K562 (cell line): ENCODE data around the gene SLC44A1. TPM values are rescaled to one million over a fixed set of nuclear protein-coding genes. Genes with fewer than 3 reads are reported as not detected.

Source experiments
- ATAC-seq: fragments of 200-7000 bp; cut with Tn5 transposase; 3 replicates; pipeline ENCODE4 v1.9.1; 2020; ENCODE audit warnings: moderate library complexity
- BruUV-seq: library from RNA; stranded (reverse); fragments of 400-500 nt; replicated peaks from 2 replicates; lab custom pipeline; 2021; lab: Mats Ljungman, UMichigan
- CTCF ChIA-PET: fragments of 300-600 bp; formaldehyde crosslinking; extraction: SDS; loops from one replicate; lab custom pipeline; 2021; ENCODE audit warnings: low intra/inter-chr PET ratio; lab: Yijun Ruan, JAX
- POLR2A ChIA-PET: fragments of 300-600, 350-650 bp; sonication (Branson Sonifier 250); formaldehyde crosslinking; extraction: SDS; loops from one replicate; lab custom pipeline; 2021; ENCODE audit warnings: antibody characterized with exemption, inconsistent platforms; lab: Yijun Ruan, JAX
- DNase-seq, 4 experiments: peaks; one replicate each; pipeline versions ENCODE4 v3.0.0 to v3.0.0-alpha.2; 2011 to 2018; ENCODE audit warnings: low spot score in 3 of 4, mixed read lengths in 3 of 4; ENCODE audit errors: extremely low read depth in 1 of 4
- FAIRE-seq: peaks from 2 replicates; lab custom pipeline; 2011; peaks lifted over from hg19 to GRCh38; lab: Jason Lieb, UNC
- H2AFZ ChIP-seq: 2 replicates; pipeline ENCODE4 v1.6.0; 2011; ENCODE audit warnings: low read depth, low read length, control low read depth, inconsistent platforms
- H3K27ac ChIP-seq: fragments of 200-600 bp; 3 replicates; pipeline ENCODE4 v1.8.0; 2011; ENCODE audit warnings: low read depth, mild to moderate bottlenecking, control low read depth, inconsistent platforms, low read length, moderate library complexity, mixed read lengths; ENCODE audit errors: extremely low read depth
- H3K27me3 ChIP-seq, 2 experiments: fragments of 300-600 bp in 1 of 2; 2 replicates in 1 of 2; 3 replicates in 1 of 2; pipeline versions ENCODE4 v1.6.0 to v1.8.0; 2011; ENCODE audit warnings: inconsistent platforms in 2 of 2, low read length in 2 of 2, mild to moderate bottlenecking in 1 of 2, mixed read lengths in 1 of 2, moderate library complexity in 1 of 2; ENCODE audit not compliant: control insufficient read depth in 2 of 2, insufficient read depth in 2 of 2
- H3K36me3 ChIP-seq: fragments of 300-600 bp; 3 replicates; pipeline ENCODE4 v1.8.0; 2011; ENCODE audit warnings: mild to moderate bottlenecking, low read length, inconsistent platforms; ENCODE audit not compliant: control insufficient read depth, insufficient read depth
- H3K4me1 ChIP-seq, 2 experiments: fragments of 200-600 bp in 1 of 2; replicated peaks in 1 of 2; 2 replicates in 1 of 2; 3 replicates in 1 of 2; pipeline versions ENCODE4 v1.5.1 to v1.8.0; 2011; ENCODE audit warnings: inconsistent platforms in 2 of 2, low read length in 2 of 2, mild to moderate bottlenecking in 1 of 2, mixed read lengths in 1 of 2, moderate library complexity in 1 of 2; ENCODE audit not compliant: control insufficient read depth in 2 of 2, insufficient read depth in 2 of 2
- H3K4me2 ChIP-seq: 2 replicates; pipeline ENCODE4 v1.6.1; 2011; ENCODE audit warnings: low read length, control low read depth, inconsistent platforms, mixed read lengths; ENCODE audit not compliant: insufficient read depth
- H3K4me3 ChIP-seq: fragments of 200-600 bp; sonication (generic), shearing (Covaris generic); 2 replicates; pipeline ENCODE4 v1.5.1; 2016; ENCODE audit warnings: control low read depth, inconsistent platforms
- H3K79me2 ChIP-seq: fragments of 200-600 bp; 3 replicates; pipeline ENCODE4 v1.8.0; 2011; ENCODE audit warnings: low read length, inconsistent platforms; ENCODE audit not compliant: control insufficient read depth, insufficient read depth
- H3K9ac ChIP-seq, 2 experiments: 2 replicates each; pipeline versions ENCODE4 v1.6.0 to v1.6.1; 2011; ENCODE audit warnings: low read depth in 2 of 2, low read length in 2 of 2, control low read depth in 1 of 2, inconsistent platforms in 1 of 2, mild to moderate bottlenecking in 1 of 2, mixed read lengths in 1 of 2; ENCODE audit not compliant: insufficient read depth in 1 of 2
- H3K9me1 ChIP-seq: one replicate; pipeline ENCODE4 v1.6.0; 2011; ENCODE audit warnings: inconsistent platforms, mild to moderate bottlenecking, low read length, moderate library complexity; ENCODE audit not compliant: control insufficient read depth, insufficient read depth
- H3K9me3 ChIP-seq: replicated peaks from 2 replicates; pipeline ENCODE4 v1.5.1; 2011; ENCODE audit warnings: low read depth, low read length, inconsistent platforms; ENCODE audit not compliant: control insufficient read depth, insufficient read depth
- H4K20me1 ChIP-seq: replicated peaks from 2 replicates; pipeline ENCODE4 v1.6.1; 2011; ENCODE audit warnings: low read length, inconsistent platforms, mixed read lengths; ENCODE audit not compliant: control insufficient read depth, insufficient read depth
- GABPA ChIP-seq: fragments of 200-800 bp; sonication (Bioruptor generic); conservative IDR thresholded peaks from 2 replicates; pipeline ENCODE4 v1.6.1; 2016; ENCODE audit warnings: low read depth, missing genetic modification characterization, missing compliant biosample characterization
- PTBP1 ChIP-seq: fragments of 200-400 bp; formaldehyde crosslinking; IDR thresholded peaks from 2 replicates; pipeline ENCODE4 v1.6.1; 2017; ENCODE audit warnings: low read depth, low read length
- SMARCB1 ChIP-seq: IDR thresholded peaks from 2 replicates; pipeline ENCODE4 v1.6.1; 2011; ENCODE audit warnings: improper control_type of control experiment, low read depth; ENCODE audit not compliant: insufficient read length
- ZEB2 ChIP-seq: fragments of 450-650 bp; IDR thresholded peaks from 2 replicates; pipeline ENCODE4 v1.6.1; 2016
- ZNF165 ChIP-seq: fragments of 250-450 bp; sonication (Bioruptor Pico); IDR thresholded peaks from 2 replicates; pipeline ENCODE4 v1.4.0; 2020; ENCODE audit warnings: borderline replicate concordance
- WGBS: fragments of 100-300 bp; shearing (Covaris generic); methylation state at CpG from one replicate; pipeline ENCODE4 v1.1.6; 2016; ENCODE audit warnings: low coverage, mixed read lengths; ENCODE audit not compliant: insufficient coverage; ENCODE audit errors: missing lambda C conversion rate; 5-methylcytosine and 5-hydroxymethylcytosine counted together
- in situ Hi-C: fragments of 300-500 bp; cut with MboI; formaldehyde crosslinking; loops from 4 replicates; pipeline ENCODE4 v1.15.0; 2018; ENCODE audit warnings: inconsistent platforms, mixed read lengths
- intact Hi-C: fragments of 100-400 bp; cut with micrococcal nuclease; formaldehyde crosslinking; loops from 2 replicates; pipeline ENCODE4 v1.14.2; 2022
- polyA plus RNA-seq, 8 experiments: library from polyadenylated mRNA; depleted of rRNA in 4 of 8; stranded (reverse) in 5 of 8; unstranded in 3 of 8; fragments of >200 nt; fragmentation: Nextera tagmentation in 2 of 8; fragmentation: Illumina TruSeq in 1 of 8; extraction: Ambion mirVana in 2 of 8; extraction: Trizol in 1 of 8; gene quantifications; 2 replicates each; pipeline versions ENCODE4 v1.2.1 to v1.2.3, GENCODE V29; 2011 to 2014; ENCODE audit warnings: inconsistent platforms in 1 of 8, missing spikeins in 1 of 8
- total RNA-seq, 7 experiments: library from RNA; depleted of rRNA in 6 of 7; stranded (reverse); fragments of >200 nt in 6 of 7; fragmentation: Illumina TruSeq in 2 of 7; extraction: Trizol in 2 of 7; gene quantifications; 2 replicates each; pipeline versions ENCODE4 v1.2.1 to v1.2.3, GENCODE V29; 2011 to 2021; ENCODE audit warnings: low replicate concordance in 1 of 7
- TF ChIP-seq, protein P1 (sequence below): fragments of 250-450 bp; sonication (Bioruptor Pico); IDR thresholded peaks from 2 replicates; pipeline ENCODE4 v1.9.0; 2021; ENCODE audit warnings: mild to moderate bottlenecking

SLC44A1 gene
- total and polyA plus RNA-seq, 9 of the 15 experiments (the other 6 are each of a cell fraction or from before 2014, with no cell fraction given) = 0.11 to 0.59 (median 0.30) TPM

DNA sequence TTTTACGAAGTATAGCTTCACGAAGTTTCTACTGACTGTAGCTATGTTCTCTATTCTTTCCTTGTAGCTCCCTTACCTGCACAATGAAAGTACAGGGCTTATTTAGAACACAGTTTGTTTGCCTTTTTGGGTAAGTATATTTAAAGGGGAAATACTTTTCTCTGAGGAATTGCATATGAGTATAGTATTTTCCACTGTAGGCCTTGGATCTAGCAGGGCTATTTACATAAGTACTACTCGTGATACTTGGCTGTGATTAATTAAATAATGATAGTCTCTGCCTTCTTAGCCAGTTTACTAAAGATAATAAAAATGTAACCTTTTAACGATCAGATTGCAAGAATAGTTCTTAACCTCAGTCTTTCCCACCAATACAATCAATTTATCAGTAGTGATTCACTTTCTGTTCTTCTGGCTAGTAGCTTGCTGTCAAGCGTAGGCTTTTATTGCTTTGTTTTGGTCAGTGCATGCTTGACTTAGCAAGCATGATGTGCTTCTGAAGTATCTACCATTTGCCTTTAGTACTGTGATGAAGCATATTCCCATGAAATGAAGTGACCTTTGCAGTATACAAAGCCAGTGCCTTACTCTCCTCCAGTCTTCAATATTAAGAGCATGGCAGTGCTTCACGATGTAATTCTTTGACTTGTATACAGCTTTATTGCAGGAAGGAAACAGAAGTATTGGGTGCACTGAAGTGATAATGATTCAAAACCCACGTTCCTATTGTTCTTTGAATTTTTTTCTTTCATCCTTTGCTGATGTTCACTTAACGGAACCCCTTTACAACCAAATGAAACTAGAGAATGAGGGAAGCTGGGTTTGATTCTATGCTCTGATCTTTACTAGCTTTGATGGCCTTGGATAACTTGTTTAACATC is 64.2 kb downstream of the SLC44A1 start:
- no peaks in the 10 kb centered on the region for H3K9me3 ChIP-seq
- no peak for DNase-seq
- WGBS = 3% methylated on average over 8 of the region's 8 CpGs
- no peak overlapping the region for H3K4me3 ChIP-seq
- H3K9me1 ChIP-seq = no peaks in the 10 kb centered on the region
- H3K27ac ChIP-seq = no peak overlapping the region
- ATAC-seq = no peak
- no peaks in the 10 kb centered on the region for H3K36me3 ChIP-seq
- TF ChIP-seq PTBP1 (no peak), ZNF165 (no peak), ZEB2 (no peak)
- TF ChIP-seq, protein P1, sequence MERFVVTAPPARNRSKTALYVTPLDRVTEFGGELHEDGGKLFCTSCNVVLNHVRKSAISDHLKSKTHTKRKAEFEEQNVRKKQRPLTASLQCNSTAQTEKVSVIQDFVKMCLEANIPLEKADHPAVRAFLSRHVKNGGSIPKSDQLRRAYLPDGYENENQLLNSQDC (CRISPR knock-in tag) = no peak
- no TSS peak for BruUV-seq
- H3K27me3 ChIP-seq = no peaks in the 10 kb centered on the region
- H3K79me2 ChIP-seq = no peaks in the 10 kb centered on the region
- H3K4me1 ChIP-seq = no peaks in the 10 kb centered on the region
- ChIA-PET POLR2A (interaction anchor here (0.8 kb wide), 1 partner anchor 10 kb away, joined by 3 read pairs; no protein-coding TSS in a partner anchor), CTCF (no interaction called here)
- intact Hi-C loops (no loop called here), in situ Hi-C loops (no loop called here)
- H3K9ac ChIP-seq = no peak overlapping the region
- no peak overlapping the region for H2AFZ ChIP-seq
- H4K20me1 ChIP-seq = no peaks in the 10 kb centered on the region
- no peak overlapping the region for H3K4me2 ChIP-seq
- no peak for FAIRE-seq

DNA sequence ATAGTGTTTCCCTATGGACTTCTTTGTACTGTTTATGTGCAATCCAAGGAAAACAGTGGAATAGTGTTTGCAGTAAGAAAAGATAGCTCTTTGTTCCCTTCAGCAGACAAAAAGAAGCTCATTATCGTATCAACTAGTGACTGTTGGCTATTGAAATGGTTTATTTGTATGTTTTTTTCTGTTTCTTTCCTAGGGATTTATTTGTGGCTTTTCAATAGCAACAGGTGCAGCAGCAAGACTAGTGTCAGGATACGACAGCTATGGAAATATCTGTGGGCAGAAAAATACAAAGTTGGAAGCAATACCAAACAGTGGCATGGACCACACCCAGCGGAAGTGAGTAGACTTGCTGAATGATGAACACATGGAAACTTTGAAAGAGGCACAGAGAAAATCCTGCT is 65.1 kb downstream of the SLC44A1 start:
- Histone ChIP-seq H3K27ac (no peak overlapping the region), H3K79me2 (no peaks in the 10 kb centered on the region), H3K4me2 (no peak overlapping the region), H2AFZ (no peak overlapping the region), H4K20me1 (no peaks in the 10 kb centered on the region), H3K27me3 (no peaks in the 10 kb centered on the region), H3K4me1 (no peaks in the 10 kb centered on the region), H3K36me3 (no peaks in the 10 kb centered on the region), H3K9me1 (no peaks in the 10 kb centered on the region), H3K4me3 (no peak overlapping the region), H3K9ac (no peak overlapping the region), H3K9me3 (no peaks in the 10 kb centered on the region)
- 0 out of 2 replicates have a peak, but pooled peaks have one; percentile 22 for TF ChIP-seq GABPA (tag)
- TF ChIP-seq SMARCB1 = no peak
- POLR2A ChIA-PET = interaction anchor here (0.8 kb wide), 1 partner anchor 11 kb away, joined by 3 read pairs; no protein-coding TSS in a partner anchor
- intact Hi-C loops = no loop called here
- WGBS = 2% methylated on average over 3 of the region's 3 CpGs
- BruUV-seq = no TSS peak
- DNase-seq = no peak
- FAIRE-seq = no peak
- ATAC-seq = no peak
- in situ Hi-C loops = no loop called here
- CTCF ChIA-PET = no interaction called here
